NCI-H69 (cell line): ENCODE results near the gene SUPT3H.
"Not testable (repeated sequence)": the region's sequence is repeated elsewhere in the genome, so short reads cannot be mapped to it uniquely, and the experiment has no call there.

Source experiments
- DNase-seq: peaks from one replicate; lab custom pipeline; 2025; lab: John Stamatoyannopoulos, UW

SUPT3H gene

GRCh38 chr6:45323656-45324224 is 54.0 kb downstream of the SUPT3H start:
- no peak for DNase-seq

GRCh38 chr6:45320349-45320748 is 57.4 kb downstream of the SUPT3H start:
- DNase-seq: no peak

GRCh38 chr6:45314146-45314545 is 63.6 kb downstream of the SUPT3H start:
- DNase-seq: no peak

- no peak for DNase-seq
Measured at GRCh38 chr6:45310118-45310788, 67.5 kb downstream of the SUPT3H start.

- no peak for DNase-seq
Measured at GRCh38 chr6:45305546-45305945, 72.2 kb downstream of the SUPT3H start.

GRCh38 chr6:45302832-45303231 is 74.9 kb downstream of the SUPT3H start:
- DNase-seq: no peak

GRCh38 chr6:45301348-45302142 is 76.2 kb downstream of the SUPT3H start:
- DNase-seq: no peak

- DNase-seq: no peak
Measured at GRCh38 chr6:45300736-45301135, 77.0 kb downstream of the SUPT3H start.

GRCh38 chr6:45299096-45299581 is 78.6 kb downstream of the SUPT3H start:
- DNase-seq: no peak

- DNase-seq: no peak
Measured at GRCh38 chr6:45297320-45297719, 80.4 kb downstream of the SUPT3H start.

- not testable (repeated sequence) for DNase-seq
Measured at GRCh38 chr6:45294065-45294701, 83.6 kb downstream of the SUPT3H start.

- DNase-seq: no peak
Measured at GRCh38 chr6:45293306-45293705, 84.4 kb downstream of the SUPT3H start.

GRCh38 chr6:45289751-45290514 is 87.8 kb downstream of the SUPT3H start:
- DNase-seq: no peak

GRCh38 chr6:45286707-45287106 is 91.0 kb downstream of the SUPT3H start:
- DNase-seq: not testable (repeated sequence)

- no peak for DNase-seq
Measured at GRCh38 chr6:45278367-45278766, 99.4 kb downstream of the SUPT3H start.

GRCh38 chr6:45277741-45278140 is 100.0 kb downstream of the SUPT3H start:
- not testable (repeated sequence) for DNase-seq

GRCh38 chr6:45275358-45275757 is 102.4 kb downstream of the SUPT3H start:
- no peak for DNase-seq

- no peak for DNase-seq
Measured at GRCh38 chr6:45272626-45273025, 105.1 kb downstream of the SUPT3H start.

GRCh38 chr6:45265246-45265645 is 112.5 kb downstream of the SUPT3H start:
- no peak for DNase-seq

GRCh38 chr6:45260696-45261095 is 117.0 kb downstream of the SUPT3H start:
- no peak for DNase-seq
